ENCODE measurements around the gene SBF1.

The SBF1 gene

GRCh38 chr22:50445071-50445879, 29.6 kb downstream of the SBF1 start:
- no peak for DNase-seq (ENCODE audit: low spot score)
- no peak for TF ChIP-seq CTCF (IDR thresholded peaks at IDR 0.05; ENCODE audit: extremely low read depth, missing control alignments)

DNA sequence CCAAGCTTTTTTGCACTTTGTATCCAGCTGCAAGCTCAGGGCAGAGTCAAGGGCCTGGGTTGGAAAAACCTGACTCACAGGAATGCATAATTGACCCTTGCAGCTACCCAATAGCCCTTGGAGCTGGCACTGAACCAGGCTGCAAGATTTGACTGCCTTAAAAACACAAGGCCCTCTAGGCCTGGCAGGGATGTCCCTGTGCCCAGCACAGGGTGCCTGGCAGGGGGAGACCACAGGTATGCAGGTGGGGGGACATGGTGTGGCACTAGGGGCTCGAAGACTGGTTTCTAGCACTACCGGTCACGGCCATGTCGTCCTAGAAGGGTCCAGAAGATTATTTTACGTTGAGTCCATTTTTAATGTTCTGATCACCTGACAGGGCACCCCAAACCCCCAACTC, 30.2 kb downstream of the SBF1 start:
- no peak for DNase-seq (ENCODE audit: low spot score)
- no peak for TF ChIP-seq CTCF (IDR thresholded peaks at IDR 0.05; ENCODE audit: extremely low read depth, missing control alignments)

DNA sequence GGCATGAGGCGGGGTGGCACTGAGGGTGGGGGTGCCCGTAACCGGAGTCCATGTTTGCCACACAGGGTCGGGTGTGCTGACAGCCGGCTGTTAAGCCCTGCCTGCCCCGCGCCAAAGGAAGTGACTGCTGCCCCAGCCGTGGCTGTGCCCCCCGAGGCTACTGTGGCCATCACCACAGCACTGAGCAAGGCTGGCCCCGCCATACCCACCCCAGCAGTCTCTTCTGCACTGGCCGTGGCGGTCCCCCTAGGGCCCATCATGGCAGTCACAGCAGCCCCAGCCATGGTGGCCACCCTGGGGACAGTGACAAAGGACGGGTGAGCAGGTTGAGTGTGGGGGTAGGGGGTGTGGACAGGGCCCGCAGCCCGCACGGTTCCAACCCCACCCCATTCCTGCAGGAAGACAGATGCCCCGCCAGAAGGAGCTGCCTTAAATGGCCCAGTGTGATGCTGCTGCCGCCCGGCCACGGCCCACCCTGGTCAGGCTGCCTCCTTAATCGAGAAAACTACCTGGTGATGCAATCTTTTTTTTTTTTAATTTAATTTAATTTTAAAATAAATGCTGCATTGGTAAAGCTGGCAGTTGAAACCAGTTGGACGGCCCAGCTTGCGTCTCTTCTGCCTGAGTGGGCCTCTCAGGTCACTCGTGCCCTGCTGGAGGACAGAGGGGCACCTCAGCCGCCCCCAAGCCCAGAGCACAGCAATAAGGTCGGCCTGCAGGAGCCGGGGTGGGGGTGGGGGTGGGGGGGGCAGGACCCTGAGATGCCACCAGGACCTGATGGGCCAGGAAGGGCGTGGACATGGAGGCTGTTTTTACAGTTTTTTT, 30.8 kb downstream of the SBF1 start:
- no peak for TF ChIP-seq CTCF (IDR thresholded peaks at IDR 0.05; ENCODE audit: extremely low read depth, missing control alignments)
- no peak for DNase-seq (ENCODE audit: low spot score)

DNA sequence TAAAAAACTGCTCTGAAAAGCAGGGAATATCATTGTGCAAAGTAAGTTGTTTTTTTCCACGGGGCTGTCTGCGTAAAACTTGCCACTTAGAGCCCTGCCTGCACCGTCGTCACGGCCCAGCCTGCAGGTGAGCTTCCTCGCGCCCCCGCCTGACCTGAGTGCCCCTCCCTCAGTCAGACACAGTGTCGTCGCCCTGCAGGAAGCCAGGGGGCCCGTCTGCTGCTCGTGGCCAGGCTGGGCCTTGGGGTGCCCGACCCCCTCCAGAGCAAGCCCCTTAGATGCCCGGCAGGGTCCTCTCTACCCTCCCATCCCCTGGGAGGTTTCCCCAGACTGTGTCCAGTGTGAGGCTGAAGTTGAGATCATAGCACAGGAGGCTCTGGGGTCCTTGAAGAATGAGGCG, 31.6 kb downstream of the SBF1 start:
- TF ChIP-seq CTCF (IDR thresholded peaks at IDR 0.05; ENCODE audit: extremely low read depth, missing control alignments), result no peak
- DNase-seq (ENCODE audit: low spot score), result no peak

DNA sequence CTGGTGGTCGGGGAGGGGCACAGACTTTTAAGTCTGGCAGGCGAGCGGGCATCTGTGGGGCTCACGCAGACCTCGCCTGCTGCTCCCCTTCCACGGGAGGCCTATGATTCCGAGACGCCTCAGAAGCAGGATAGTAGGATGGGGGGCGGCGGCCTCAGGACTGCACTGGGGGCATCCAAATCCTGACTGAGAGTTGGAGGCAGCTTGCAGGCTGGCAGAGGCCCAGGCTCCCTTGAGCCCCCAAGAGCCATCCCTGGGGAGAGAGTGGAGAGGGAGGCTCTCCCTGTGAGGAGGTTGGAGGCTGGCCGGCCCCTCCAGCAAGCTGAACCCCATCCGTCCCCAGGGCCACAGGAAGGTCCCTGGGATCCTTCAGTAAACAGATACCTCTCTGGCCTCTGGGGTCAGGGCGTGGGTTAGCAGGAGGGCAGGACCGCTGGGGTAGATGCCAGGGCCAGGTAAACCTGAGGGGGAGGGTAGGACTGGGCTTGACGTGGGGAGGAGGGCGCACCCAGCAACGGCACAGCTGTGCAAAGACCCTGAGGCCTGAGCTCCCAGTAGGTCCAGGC, 33.3 kb downstream of the SBF1 start:
- no peak for DNase-seq (ENCODE audit: low spot score)
- no peak for TF ChIP-seq CTCF (IDR thresholded peaks at IDR 0.05; ENCODE audit: extremely low read depth, missing control alignments)

- no peak for TF ChIP-seq CTCF (IDR thresholded peaks at IDR 0.05; ENCODE audit: extremely low read depth, missing control alignments)
- no peak for DNase-seq (ENCODE audit: low spot score)
These were observed 34.1 kb downstream of the SBF1 start for GRCh38 chr22:50440544-50441249.

Measured in GM20000 (cell line).